Measurements from ENCODE around the gene RNH1. TPM values are rescaled to one million over a fixed set of nuclear protein-coding genes. Genes with fewer than 3 reads are reported as not detected.
A peak's percentile ranks its signal among the peaks of the same experiment; 100 is the strongest.

The RNH1 gene
- total RNA-seq, 3 donors from 2014 or later, result 159 to 172 (median 160) TPM

DNA sequence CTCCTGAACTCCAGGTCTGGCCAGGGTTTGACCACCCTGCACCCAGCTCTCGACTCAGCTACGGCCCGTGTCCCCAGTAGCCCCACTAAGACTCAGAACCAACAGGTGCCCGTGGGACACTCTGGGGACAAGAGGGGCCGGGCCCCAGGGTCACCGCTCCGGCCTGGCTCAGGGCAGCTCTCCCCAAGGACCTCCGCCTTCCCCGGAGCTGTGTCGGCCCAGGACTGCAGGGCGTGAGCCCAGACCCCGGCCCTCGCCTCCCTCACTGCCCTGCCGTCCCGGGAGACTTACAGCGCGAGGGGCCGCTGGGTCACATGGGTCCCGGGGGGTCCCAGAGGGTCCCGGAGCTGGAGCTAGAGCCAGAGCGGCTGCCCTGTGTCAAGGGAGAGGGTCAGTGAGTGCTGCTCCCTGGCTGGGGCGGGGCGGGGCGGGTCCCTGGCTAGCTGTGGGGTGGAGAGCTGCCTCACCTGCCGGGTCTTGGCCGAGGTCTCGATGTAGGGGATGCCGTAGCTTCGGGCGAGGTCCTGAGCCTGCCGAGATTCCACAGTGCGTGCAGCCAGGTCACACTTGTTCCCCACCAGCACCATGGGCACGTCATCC lies 26.0 kb upstream of the RNH1 start:
- Mint-ChIP-seq H3K36me3 (ENCODE audit: insufficient read depth) (peaks cover 2% of the 10 kb centered on the region), H3K4me3 (peak overlapping the region; percentile 37), H3K27me3 (ENCODE audit: low read depth) (no peaks in the 10 kb centered on the region), H3K4me1 (ENCODE audit: low read depth) (peaks cover 19% of the 10 kb centered on the region), H3K9me3 (no peaks in the 10 kb centered on the region)
- no peak for ATAC-seq
- no peak for DNase-seq

DNA sequence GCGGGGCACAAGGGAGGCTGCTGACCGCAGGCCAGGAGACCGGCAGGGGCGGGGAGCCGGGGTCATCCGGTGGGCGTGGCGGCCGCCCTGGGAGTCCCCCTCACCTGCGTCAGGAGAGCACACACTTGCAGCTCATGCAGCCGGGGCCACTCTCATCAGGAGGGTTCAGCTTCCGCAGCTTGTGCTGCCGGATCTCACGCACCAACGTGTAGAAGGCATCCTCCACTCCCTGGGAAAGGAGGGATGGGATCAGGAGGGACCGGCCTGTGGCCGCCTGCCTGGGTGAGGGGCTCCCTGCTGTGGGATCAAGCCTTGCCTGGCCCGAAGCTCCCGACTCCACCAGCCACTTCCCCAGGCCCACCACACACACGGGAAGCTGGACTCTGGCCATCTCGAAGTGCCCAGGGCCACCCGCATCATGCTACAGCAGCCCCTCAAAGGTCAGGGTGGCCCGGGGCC lies 25.5 kb upstream of the RNH1 start:
- H3K27me3 Mint-ChIP-seq (ENCODE audit: low read depth), result no peaks in the 10 kb centered on the region
- no peak for ATAC-seq
- H3K9me3 Mint-ChIP-seq, result no peaks in the 10 kb centered on the region
- H3K36me3 Mint-ChIP-seq (ENCODE audit: insufficient read depth), result peaks cover 2% of the 10 kb centered on the region
- H3K4me3 Mint-ChIP-seq, result no peak overlapping the region
- H3K4me1 Mint-ChIP-seq (ENCODE audit: low read depth), result peaks cover 14% of the 10 kb centered on the region
- DNase-seq, result no peak

DNA sequence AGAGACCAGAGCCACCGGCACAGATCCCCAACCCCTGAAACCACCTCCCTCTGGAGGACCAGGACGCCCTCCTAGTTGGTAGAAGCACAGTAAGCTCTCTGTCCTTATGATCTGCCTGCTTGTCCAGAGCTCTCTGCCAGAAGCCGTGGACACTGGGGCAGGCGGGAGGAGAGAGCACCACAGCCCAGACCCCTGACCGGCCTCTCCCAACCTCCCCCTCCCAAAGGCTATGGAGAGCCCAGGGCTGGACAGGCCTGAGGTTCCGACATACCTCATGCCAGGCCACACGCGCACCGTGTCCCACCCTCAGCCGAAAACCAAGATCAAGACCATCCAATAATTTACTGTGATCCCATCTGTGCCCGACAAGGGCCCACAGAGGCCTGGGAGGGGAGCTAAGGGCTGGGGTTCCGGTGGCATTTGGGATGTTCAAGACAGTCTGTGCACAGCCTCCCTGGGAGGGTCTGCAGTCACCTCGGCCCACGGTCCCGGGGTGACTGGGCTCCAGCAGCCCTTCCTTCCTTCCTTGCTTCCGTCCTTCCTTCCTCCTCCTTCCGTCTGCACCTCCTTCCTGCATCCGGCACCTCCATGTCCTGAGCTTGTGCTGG lies 25.0 kb upstream of the RNH1 start:
- H3K4me3 Mint-ChIP-seq, result no peak overlapping the region
- peaks cover 14% of the 10 kb centered on the region for H3K4me1 Mint-ChIP-seq (ENCODE audit: low read depth)
- peaks cover 2% of the 10 kb centered on the region for H3K36me3 Mint-ChIP-seq (ENCODE audit: insufficient read depth)
- H3K9me3 Mint-ChIP-seq, result no peaks in the 10 kb centered on the region
- DNase-seq (no peak), ATAC-seq (no peak)
- H3K27me3 Mint-ChIP-seq (ENCODE audit: low read depth), result no peaks in the 10 kb centered on the region

DNA sequence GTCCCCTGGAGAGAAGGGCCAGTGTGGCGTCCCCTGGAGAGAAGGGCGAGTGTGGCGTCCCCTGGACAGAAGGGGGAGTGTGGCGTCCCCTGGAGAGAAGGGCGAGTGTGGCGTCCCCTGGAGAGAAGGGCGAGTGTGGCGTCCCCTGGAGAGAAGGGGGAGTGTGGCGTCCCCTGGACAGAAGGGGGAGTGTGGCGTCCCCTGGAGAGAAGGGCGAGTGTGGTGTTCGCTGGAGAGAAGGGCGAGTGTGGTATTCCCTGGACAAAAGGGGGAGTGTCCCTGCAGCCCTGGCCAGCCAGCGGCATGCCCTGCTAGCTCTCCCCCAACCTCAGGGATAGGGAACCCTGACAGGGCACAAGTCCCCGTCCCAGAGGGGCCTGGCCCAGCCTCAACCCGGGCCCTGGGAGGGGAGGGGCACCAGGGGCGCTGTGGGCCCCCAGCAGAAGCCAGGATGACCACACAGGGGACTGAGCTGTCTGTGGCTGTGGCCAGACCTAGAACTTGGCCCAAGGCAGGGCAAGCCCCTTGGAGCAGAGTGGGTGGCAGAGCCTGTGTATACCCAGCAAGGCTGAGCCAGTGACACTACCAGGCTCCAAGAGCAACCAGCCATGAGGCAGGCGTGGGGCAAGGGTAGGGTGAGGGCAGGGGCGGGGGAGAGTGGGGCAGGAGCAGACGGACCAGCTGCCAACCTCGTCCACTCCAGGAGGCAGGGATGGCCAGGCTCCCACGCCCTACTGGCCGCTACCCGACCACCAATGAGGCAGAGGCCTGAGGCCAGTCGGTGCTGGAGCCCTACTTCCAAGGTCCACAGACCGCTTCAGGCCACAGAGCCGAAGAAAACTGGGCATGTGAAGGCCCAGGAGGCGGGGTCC lies 24.2 kb upstream of the RNH1 start:
- Mint-ChIP-seq H3K27me3 (ENCODE audit: low read depth) (no peaks in the 10 kb centered on the region), H3K4me3 (no peak overlapping the region), H3K36me3 (ENCODE audit: insufficient read depth) (peaks cover 2% of the 10 kb centered on the region), H3K4me1 (ENCODE audit: low read depth) (peaks cover 11% of the 10 kb centered on the region), H3K9me3 (no peaks in the 10 kb centered on the region)
- ATAC-seq (no peak), DNase-seq (no peak)

DNA sequence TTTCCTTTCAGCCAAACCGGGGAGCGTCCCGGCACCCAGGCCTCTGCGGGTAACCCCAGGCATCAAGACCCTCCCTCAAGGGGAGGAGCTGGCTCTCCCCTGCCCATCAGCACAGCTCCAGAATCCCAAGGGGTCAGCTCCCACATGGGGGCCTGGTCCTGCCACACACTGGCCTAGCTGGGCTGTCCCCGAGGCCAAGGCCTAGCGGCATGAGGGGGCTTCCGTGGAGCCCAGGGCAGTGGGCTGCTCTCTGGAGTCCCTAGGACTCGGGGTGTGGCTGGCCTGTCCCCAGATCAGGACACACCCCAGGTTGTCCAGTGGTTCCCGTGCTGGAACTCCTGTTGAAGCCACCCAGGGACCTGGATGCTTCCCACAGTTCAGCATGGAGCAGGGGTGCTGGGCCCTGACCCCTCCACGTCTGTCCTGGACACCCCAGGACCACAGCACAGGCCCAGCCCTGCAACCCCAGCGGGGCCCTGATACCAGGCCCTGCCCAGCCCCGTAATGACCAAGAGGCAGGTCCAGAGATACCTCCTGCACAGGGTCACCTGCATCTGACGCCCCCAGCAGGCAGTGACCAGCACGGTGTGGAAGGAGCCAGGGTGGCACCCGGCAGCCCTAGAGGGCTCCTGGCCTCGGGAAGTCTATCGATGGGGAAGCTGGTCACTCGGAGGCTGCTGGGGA lies 22.8 kb upstream of the RNH1 start:
- H3K4me1 Mint-ChIP-seq (ENCODE audit: low read depth), result peaks cover 10% of the 10 kb centered on the region
- H3K9me3 Mint-ChIP-seq, result no peaks in the 10 kb centered on the region
- H3K4me3 Mint-ChIP-seq, result no peak overlapping the region
- no peaks in the 10 kb centered on the region for H3K27me3 Mint-ChIP-seq (ENCODE audit: low read depth)
- ATAC-seq (no peak), DNase-seq (no peak)
- H3K36me3 Mint-ChIP-seq (ENCODE audit: insufficient read depth), result peaks cover 2% of the 10 kb centered on the region

DNA sequence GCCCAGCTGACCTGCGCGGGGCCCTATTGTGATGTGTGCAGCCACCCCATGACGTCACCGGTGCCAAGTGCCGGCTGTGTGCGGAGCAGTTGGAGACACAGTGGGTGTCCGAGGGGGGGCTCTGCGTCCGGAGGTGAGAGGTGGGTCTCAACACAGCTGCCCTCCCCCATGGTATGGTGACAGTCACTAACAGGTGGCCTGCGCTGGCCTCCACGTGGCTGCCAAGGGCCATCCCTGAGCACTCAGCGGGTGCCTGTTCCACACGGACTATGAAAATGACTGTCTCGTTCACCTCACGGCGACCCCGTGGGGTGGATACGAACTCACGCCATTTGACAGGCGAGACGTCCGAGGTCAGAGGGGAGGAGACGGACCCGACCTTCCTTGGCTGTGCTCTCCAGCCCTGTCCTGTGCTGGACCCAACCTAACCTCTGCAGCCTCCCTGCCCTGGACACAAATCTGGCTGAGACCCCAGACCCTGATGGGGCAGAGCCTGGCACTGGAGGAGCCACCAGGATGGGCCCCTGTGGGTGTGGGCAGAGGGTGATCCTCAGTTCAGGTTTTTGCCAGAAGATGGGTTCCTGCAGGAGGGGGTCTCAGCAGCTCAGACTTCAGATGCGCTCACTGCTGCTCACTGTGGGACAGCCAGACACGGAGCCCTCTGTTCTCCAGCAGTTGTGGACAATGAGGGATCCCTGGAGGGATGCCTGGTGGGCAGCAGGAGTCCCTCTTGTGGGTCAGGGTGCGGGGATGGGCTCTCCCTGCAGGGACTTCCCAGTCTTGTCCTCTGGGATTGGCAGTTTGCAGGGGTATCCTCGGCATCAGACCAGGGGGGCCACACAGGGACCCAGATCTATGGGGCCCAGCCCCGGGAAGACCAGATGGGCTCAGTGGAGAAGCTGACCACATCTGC lies 22.0 kb upstream of the RNH1 start:
- no peak for ATAC-seq

DNA sequence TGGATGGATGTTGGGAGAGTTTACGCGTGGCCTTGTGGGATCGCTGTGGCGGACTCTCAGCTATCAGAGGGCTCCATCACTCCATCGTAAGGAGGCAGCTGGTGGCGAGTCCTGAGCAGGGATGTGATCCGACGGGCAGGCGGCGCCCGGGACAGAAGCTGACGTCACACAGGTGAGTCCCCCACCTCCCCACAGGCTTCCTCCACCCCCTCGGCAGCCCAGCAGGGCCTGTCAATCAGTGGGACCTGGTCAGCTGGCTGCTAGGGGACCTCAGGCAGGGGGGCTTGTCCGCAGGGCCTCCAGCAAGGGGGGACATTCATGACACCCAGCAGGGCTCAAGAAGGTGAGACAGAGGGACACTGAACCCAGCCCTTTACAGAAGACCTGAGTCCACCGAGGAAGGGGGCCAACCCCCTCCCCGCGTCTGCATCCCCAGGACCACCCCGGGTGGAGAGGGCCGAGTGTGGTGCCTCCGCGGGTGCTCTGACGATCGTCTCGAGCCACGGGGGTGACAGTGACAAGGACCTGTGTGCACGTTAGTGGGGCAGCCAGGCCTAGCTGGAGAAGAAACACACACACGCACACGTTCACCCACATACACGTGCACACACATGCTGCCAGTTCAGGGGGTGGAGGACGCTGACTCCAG lies 21.2 kb upstream of the RNH1 start:
- ATAC-seq, result no peak
- H3K4me3 Mint-ChIP-seq, result no peak overlapping the region
- no peaks in the 10 kb centered on the region for H3K9me3 Mint-ChIP-seq
- H3K4me1 Mint-ChIP-seq (ENCODE audit: low read depth), result peaks cover 2% of the 10 kb centered on the region
- DNase-seq, result no peak
- peaks cover 5% of the 10 kb centered on the region for H3K36me3 Mint-ChIP-seq (ENCODE audit: insufficient read depth)
- H3K27me3 Mint-ChIP-seq (ENCODE audit: low read depth), result no peaks in the 10 kb centered on the region

More for the DNA sequence above, 22.0 kb upstream of the RNH1 start:
- Mint-ChIP-seq H3K36me3 (ENCODE audit: insufficient read depth) (peaks cover 3% of the 10 kb centered on the region), H3K27me3 (ENCODE audit: low read depth) (no peaks in the 10 kb centered on the region), H3K4me3 (no peak overlapping the region), H3K4me1 (ENCODE audit: low read depth) (peaks cover 6% of the 10 kb centered on the region), H3K9me3 (no peaks in the 10 kb centered on the region)
- DNase-seq, result no peak

DNA sequence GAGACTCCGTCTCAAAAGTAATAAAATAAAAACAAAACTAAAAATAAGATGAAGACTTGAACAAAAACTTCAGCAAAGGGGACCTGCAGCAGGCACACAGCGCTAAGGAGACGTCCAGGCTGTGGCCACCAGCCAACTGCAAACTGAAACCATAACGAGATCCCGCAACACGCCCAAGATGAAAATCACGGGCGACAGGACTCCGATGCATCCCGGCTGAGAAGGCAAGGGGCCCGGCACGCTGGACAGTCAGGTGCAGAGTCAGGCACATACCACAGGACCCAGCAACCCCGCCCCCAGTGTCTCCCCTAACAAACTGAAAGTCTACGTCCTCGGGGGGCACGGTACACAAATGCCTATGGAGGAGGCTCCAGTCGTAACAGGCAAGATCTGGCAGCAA lies 19.1 kb upstream of the RNH1 start:
- Mint-ChIP-seq H3K9me3 (no peaks in the 10 kb centered on the region), H3K36me3 (ENCODE audit: insufficient read depth) (peaks cover 3% of the 10 kb centered on the region), H3K4me1 (ENCODE audit: low read depth) (no peaks in the 10 kb centered on the region), H3K4me3 (no peak overlapping the region), H3K27me3 (ENCODE audit: low read depth) (no peaks in the 10 kb centered on the region)
- ATAC-seq, result no peak
- no peak for DNase-seq

DNA sequence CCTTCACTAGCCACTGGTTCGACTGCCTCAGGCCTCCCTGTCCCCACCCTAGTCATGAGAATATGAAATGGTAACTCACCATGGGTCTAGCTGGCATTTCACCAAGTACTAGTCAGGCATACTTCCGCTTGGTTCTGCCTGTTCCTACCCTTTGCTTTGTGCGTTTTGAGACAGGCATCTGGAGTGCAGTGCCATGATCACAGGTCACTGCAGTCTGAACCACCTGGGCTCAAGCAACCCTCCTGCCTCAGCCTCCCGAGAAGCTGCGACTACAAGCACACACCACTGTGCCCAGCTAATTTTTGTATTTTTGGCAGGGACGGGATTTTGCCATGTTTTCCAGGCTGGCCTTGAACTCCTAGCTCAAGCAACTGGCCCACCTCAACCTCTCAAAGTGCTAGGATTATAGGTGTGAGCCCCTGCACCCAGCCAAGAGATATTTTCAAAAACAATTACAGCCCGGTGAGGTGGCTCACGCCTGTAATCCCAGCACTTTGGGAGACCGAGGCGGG lies 14.2 kb upstream of the RNH1 start:
- Mint-ChIP-seq H3K4me1 (ENCODE audit: low read depth) (peaks cover 3% of the 10 kb centered on the region), H3K4me3 (no peak overlapping the region), H3K36me3 (ENCODE audit: insufficient read depth) (peaks cover 4% of the 10 kb centered on the region), H3K9me3 (peaks cover 7% of the 10 kb centered on the region), H3K27me3 (ENCODE audit: low read depth) (no peaks in the 10 kb centered on the region)
- ATAC-seq (no peak), DNase-seq (no peak)

DNA sequence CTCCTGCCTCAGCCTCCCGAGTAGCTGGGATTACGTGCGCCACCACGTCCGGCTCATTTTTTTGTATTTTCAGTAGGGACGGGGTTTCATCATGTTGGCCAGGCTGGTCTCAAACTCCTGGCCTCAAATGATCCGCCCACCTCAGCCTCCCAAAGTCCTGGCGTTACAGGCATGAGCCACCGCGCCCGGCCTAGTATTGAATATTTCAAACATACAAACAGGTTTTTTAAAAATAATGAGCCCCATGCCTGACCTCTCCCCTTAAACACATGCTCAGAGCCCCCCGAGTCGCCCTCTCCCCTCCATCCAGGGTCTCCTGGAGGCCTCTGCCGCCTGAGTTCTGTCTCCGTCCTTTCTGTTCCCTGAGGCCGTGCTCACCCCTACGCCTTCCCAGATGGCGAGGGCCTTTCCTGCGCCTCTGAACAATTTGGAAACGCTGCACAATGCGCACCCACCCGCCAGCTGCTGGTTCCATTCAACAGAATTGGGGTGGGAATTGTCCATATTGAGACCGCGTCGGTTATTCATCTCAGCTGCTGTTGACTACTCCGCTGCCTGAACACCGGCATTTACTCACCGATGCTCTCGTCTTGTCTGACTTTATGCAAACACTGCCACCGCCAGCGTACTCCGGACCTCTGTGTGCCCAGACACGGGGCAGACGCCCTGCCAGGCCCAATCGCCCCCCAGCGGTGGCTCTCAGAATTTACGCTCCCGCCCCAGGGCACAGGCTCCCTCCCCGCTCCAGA lies 13.6 kb upstream of the RNH1 start:
- Mint-ChIP-seq H3K36me3 (ENCODE audit: insufficient read depth) (peaks cover 6% of the 10 kb centered on the region), H3K27me3 (ENCODE audit: low read depth) (no peaks in the 10 kb centered on the region), H3K4me1 (ENCODE audit: low read depth) (peaks cover 3% of the 10 kb centered on the region), H3K4me3 (no peak overlapping the region), H3K9me3 (peaks cover 7% of the 10 kb centered on the region)
- DNase-seq, result no peak
- no peak for ATAC-seq

DNA sequence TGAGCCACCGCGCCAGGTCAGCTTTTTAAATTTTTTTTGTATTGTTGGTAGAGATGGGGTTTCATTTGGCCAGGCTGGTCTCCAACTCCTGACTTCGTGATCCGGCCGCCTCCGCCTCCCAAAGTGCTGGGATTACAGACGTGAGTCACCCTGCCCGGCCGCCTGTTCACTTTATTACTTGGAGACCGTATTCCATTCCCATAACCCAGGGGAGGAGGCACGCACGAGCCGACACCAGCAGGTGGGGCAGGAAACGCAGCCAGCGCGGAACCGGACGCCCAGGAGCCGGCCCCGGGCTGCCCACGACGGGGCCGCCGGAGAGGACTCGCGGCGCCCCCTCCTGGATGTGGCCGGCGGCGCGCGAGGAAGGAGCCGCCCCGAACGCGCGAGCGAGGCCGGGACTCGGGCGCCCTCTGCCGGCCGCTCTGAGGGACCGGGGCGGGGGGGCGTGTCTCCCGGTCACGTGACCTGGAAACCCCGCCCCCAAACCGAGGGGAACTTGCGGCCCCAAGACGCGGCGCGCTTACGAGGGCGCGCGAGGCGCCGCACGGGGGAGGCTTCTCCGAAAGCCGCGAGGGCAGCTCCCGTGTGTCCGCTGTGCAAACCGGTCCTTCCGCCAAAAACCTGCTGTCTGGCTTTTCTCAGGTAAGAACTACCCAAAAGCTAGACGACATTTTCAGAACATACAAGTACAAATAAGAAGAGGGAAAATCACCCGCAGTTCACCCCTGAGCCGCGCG lies 11.6 kb upstream of the RNH1 start:
- H3K4me1 Mint-ChIP-seq (ENCODE audit: low read depth), result peaks cover 3% of the 10 kb centered on the region
- peak; percentile 93 to 95 for ATAC-seq
- H3K27me3 Mint-ChIP-seq (ENCODE audit: low read depth), result no peaks in the 10 kb centered on the region
- peaks cover 7% of the 10 kb centered on the region for H3K9me3 Mint-ChIP-seq
- H3K36me3 Mint-ChIP-seq (ENCODE audit: insufficient read depth), result peaks cover 10% of the 10 kb centered on the region
- H3K4me3 Mint-ChIP-seq, result peak overlapping the region; percentile 67
- peak; percentile 87 for DNase-seq
